ENCODE data around the gene TMEM100.

DNA sequence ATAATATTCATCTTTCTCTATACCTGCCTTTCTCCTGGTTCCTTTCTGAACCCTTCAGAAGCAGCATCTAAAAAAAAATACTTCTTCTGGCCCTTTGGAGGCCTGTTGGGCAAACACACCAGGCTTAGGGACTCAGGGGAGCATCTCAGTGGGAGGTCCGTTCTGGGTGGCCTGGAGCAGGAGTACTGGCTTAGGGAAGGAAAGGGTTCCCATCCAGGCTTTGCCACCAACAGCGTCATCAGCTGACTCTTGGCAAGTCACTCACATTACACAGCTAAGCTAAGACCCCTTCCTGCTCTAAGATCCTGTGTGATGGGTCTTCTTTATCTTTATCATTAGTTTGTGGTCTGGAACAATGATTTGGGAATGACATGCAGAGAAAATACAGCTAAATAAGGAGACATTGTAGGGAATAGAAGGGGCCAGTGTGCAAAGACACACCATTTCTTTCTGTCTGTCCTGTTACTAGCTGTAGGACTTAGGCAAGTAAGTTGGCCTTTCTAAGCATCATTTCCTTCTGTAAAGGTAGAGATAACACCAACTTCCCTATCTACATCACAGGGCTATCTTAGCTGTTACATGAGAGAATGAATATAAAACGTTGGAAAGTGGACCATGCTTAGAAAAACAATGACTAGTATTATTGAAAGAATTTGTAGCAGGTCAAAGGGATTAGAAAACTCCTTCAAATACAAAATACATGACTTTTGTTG is 38.1 kb upstream of the TMEM100 start:
- TF ChIP-seq POLR2A (IDR thresholded peaks at IDR 0.05; ENCODE audit: low read length) (no peak), GATA1 (IDR thresholded peaks at IDR 0.05; ENCODE audit: low read depth, low read length) (no peak)

Measured in erythroblast (primary cell).